SK-N-SH (cell line): ENCODE data around the gene ACOT7. TPM values are rescaled to one million over a fixed set of nuclear protein-coding genes. Genes with fewer than 3 reads are reported as not detected.

Source experiments
- CTCF ChIA-PET: fragments of 300-600, 350-600 bp; formaldehyde crosslinking; extraction: SDS; loops from one replicate; lab custom pipeline; 2021; lab: Yijun Ruan, JAX
- POLR2A ChIA-PET: fragments of 350-600 bp; sonication (Branson Sonifier 250); formaldehyde crosslinking; extraction: SDS; loops from one replicate; lab custom pipeline; 2020; ENCODE audit warnings: antibody characterized with exemption, inconsistent platforms; lab: Yijun Ruan, JAX
- DNase-seq: peaks from one replicate; pipeline ENCODE4 v3.0.0; 2012
- H2AFZ ChIP-seq: fragments of 200-600 bp; sonication (generic); 2 replicates; pipeline ENCODE4 v1.8.1; 2016; ENCODE audit warnings: antibody characterized with exemption, mild to moderate bottlenecking, low read depth
- H3F3A ChIP-seq: fragments of 200-600 bp; sonication (generic); replicated peaks from 2 replicates; pipeline ENCODE3; 2016; ENCODE audit warnings: antibody characterized with exemption, mild to moderate bottlenecking; ENCODE audit not compliant: insufficient read depth
- H3K27ac ChIP-seq, 2 experiments: fragments of 200-500 bp in 1 of 2; fragments of 200-600 bp in 1 of 2; sonication (Bioruptor generic) in 1 of 2; sonication (generic), shearing (Covaris generic) in 1 of 2; 2 replicates each; pipeline versions ENCODE4 v1.5.1 to v1.6.1; 2014 to 2016; ENCODE audit warnings: low read depth in 2 of 2, inconsistent platforms in 1 of 2, low read length in 1 of 2, mild to moderate bottlenecking in 1 of 2, mixed read lengths in 1 of 2
- H3K27me3 ChIP-seq: fragments of 200-600 bp; sonication (generic), shearing (Covaris generic); 2 replicates; pipeline ENCODE4 v1.6.1; 2016; ENCODE audit warnings: mixed run types; ENCODE audit not compliant: insufficient read depth
- H3K36me3 ChIP-seq, 2 experiments: fragments of 200-500 bp in 1 of 2; fragments of 200-600 bp in 1 of 2; sonication (Bioruptor generic) in 1 of 2; sonication (generic) in 1 of 2; replicated peaks in 1 of 2; 2 replicates each; pipeline versions ENCODE3 to v1.5.1; 2014 to 2016; ENCODE audit warnings: low read length in 1 of 2, mild to moderate bottlenecking in 1 of 2; ENCODE audit not compliant: insufficient read depth in 2 of 2, control insufficient read depth in 1 of 2
- H3K4me1 ChIP-seq, 2 experiments: fragments of 200-500 bp in 1 of 2; fragments of 200-600 bp in 1 of 2; sonication (Bioruptor generic) in 1 of 2; sonication (generic), shearing (Covaris generic) in 1 of 2; 2 replicates each; pipeline versions ENCODE4 v1.5.1 to v1.6.1; 2014 to 2016; ENCODE audit warnings: low read depth in 1 of 2, low read length in 1 of 2, mixed run types in 1 of 2; ENCODE audit not compliant: insufficient read depth in 2 of 2, control insufficient read depth in 1 of 2
- H3K4me2 ChIP-seq: fragments of 200-600 bp; sonication (generic), shearing (Covaris generic); 2 replicates; pipeline ENCODE4 v1.6.1; 2017; ENCODE audit warnings: mixed run types
- H3K4me3 ChIP-seq, 2 experiments: fragments of 200-500 bp in 1 of 2; fragments of 200-600 bp in 1 of 2; sonication (Bioruptor generic) in 1 of 2; sonication (generic), shearing (Covaris generic) in 1 of 2; 2 replicates each; pipeline versions ENCODE4 v1.5.1 to v1.8.1; 2014 to 2016; ENCODE audit warnings: low read depth in 2 of 2, inconsistent platforms in 1 of 2, low read length in 1 of 2, mild to moderate bottlenecking in 1 of 2, mixed read lengths in 1 of 2, moderate library complexity in 1 of 2
- H3K79me2 ChIP-seq: fragments of 200-600 bp; sonication (generic); 2 replicates; pipeline ENCODE4 v1.8.1; 2017; ENCODE audit warnings: mild to moderate bottlenecking; ENCODE audit not compliant: insufficient read depth
- H3K9ac ChIP-seq: fragments of 200-600 bp; sonication (generic); 2 replicates; pipeline ENCODE4 v1.6.1; 2017; ENCODE audit warnings: mixed run types
- H3K9me2 ChIP-seq: fragments of 200-600 bp; sonication (generic); 2 replicates; pipeline ENCODE4 v1.6.1; 2017; ENCODE audit warnings: mixed run types
- H3K9me3 ChIP-seq: fragments of 200-600 bp; sonication (generic); 2 replicates; pipeline ENCODE4 v1.6.1; 2017; ENCODE audit warnings: mixed run types, mild to moderate bottlenecking, moderate library complexity
- H4K20me1 ChIP-seq: fragments of 200-600 bp; sonication (generic); 2 replicates; pipeline ENCODE4 v1.6.1; 2017; ENCODE audit warnings: mild to moderate bottlenecking, mixed run types; ENCODE audit not compliant: insufficient read depth
- FOSL2 ChIP-seq: IDR thresholded peaks from 2 replicates; pipeline ENCODE4 v1.4.0; 2012; ENCODE audit warnings: low read depth, mild to moderate bottlenecking, moderate library complexity, borderline replicate concordance
- FOXM1 ChIP-seq: IDR thresholded peaks from 2 replicates; pipeline ENCODE4 v1.4.0; 2012; ENCODE audit warnings: low read depth, mild to moderate bottlenecking
- GABPA ChIP-seq: IDR thresholded peaks from 2 replicates; pipeline ENCODE4 v1.4.0; 2012; ENCODE audit warnings: low read depth, mild to moderate bottlenecking
- MEF2A ChIP-seq: IDR thresholded peaks from 2 replicates; pipeline ENCODE4 v1.4.0; 2012; ENCODE audit warnings: low read depth, borderline replicate concordance
- NFIC ChIP-seq: IDR thresholded peaks from 2 replicates; pipeline ENCODE4 v1.4.0; 2012; ENCODE audit warnings: borderline replicate concordance
- POLR2AphosphoS5 ChIP-seq: IDR thresholded peaks from 2 replicates; pipeline ENCODE4 v1.6.1; 2012; ENCODE audit warnings: low read depth, low read length
- RCOR1 ChIP-seq: fragments of 150-350 bp; IDR thresholded peaks from 2 replicates; pipeline ENCODE4 v1.6.1; 2017; ENCODE audit warnings: antibody characterized with exemption, low read length
- RFX5 ChIP-seq: IDR thresholded peaks from 2 replicates; pipeline ENCODE4 v1.6.1; 2012; ENCODE audit warnings: mild to moderate bottlenecking, improper control_type of control experiment, low read length
- SIN3A ChIP-seq: IDR thresholded peaks from 2 replicates; pipeline ENCODE4 v1.6.1; 2012; ENCODE audit warnings: low read depth, mild to moderate bottlenecking, low read length, moderate library complexity, borderline replicate concordance
- TCF12 ChIP-seq: IDR thresholded peaks from 2 replicates; pipeline ENCODE4 v1.4.0; 2012
- TEAD4 ChIP-seq: IDR thresholded peaks from 2 replicates; pipeline ENCODE4 v1.4.0; 2012; ENCODE audit warnings: mild to moderate bottlenecking, borderline replicate concordance; ENCODE audit not compliant: insufficient read depth
- YY1 ChIP-seq: IDR thresholded peaks from 2 replicates; pipeline ENCODE4 v1.4.0; 2012; ENCODE audit warnings: low read depth, mild to moderate bottlenecking
- WGBS: methylation state at CpG from one replicate; pipeline ENCODE4 v1.1.6; 2017; ENCODE audit warnings: low lambda C conversion rate; 5-methylcytosine and 5-hydroxymethylcytosine counted together
- polyA plus RNA-seq, 3 experiments: library from polyadenylated mRNA; depleted of rRNA; stranded (reverse); fragments of >200 nt; gene quantifications; 2 replicates each; pipeline ENCODE4 v1.2.3, GENCODE V29; 2012
- TF ChIP-seq, protein P1 (sequence below): IDR thresholded peaks from 2 replicates; pipeline ENCODE4 v1.6.1; 2012; ENCODE audit warnings: mild to moderate bottlenecking, low read depth, low read length, moderate library complexity
- TF ChIP-seq, protein P2 (sequence below): IDR thresholded peaks from 2 replicates; pipeline ENCODE4 v1.4.0; 2012; ENCODE audit warnings: low read depth, borderline replicate concordance
- TF ChIP-seq, protein P3 (sequence below): fragments of 150-350 bp; IDR thresholded peaks from 2 replicates; pipeline ENCODE4 v1.6.1; 2016; ENCODE audit warnings: mild to moderate bottlenecking, low read depth, low read length
- TF ChIP-seq, protein P4 (sequence below): IDR thresholded peaks from 2 replicates; pipeline ENCODE4; 2012
- TF ChIP-seq, protein P5 (sequence below): fragments of 150-350 bp; IDR thresholded peaks from 2 replicates; pipeline ENCODE4 v1.6.1; 2017; ENCODE audit warnings: antibody characterized with exemption, low read length, low read depth, borderline replicate concordance
- TF ChIP-seq, protein P6 (sequence below): IDR thresholded peaks from 2 replicates; pipeline ENCODE4 v1.4.0; 2012; ENCODE audit warnings: low read depth
- TF ChIP-seq, protein P7 (sequence below): IDR thresholded peaks from 2 replicates; pipeline ENCODE4 v1.4.0; 2012; ENCODE audit warnings: low read depth, borderline replicate concordance

Gene ACOT7
- polyA plus RNA-seq, 1 of the 3 experiments (the other 2 are of a cell fraction): 289 TPM

DNA sequence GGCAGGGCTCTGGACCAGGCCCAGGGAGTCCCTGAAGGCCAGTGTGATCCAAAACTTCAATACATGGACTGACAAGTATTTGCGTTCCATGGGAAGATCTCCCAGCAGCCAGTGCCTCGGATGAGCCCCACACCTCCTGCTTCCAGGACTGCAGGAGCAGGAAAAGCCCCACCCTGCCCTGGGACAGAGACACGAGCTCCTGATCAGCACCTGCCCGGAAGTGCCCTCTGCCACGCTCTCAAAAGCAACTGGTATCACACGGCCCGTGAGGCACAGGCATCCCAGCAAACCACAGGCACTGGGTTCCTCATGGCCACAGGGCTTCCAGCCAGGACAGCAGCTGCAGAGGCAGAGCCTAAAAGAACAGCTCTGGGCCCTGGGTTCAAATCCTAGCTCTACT is 48.6 kb downstream of the ACOT7 start:
- no CpG with 5 or more reads among the region's 7 CpGs for WGBS
- Histone ChIP-seq H3K79me2 (peaks cover 3% of the 10 kb centered on the region; the same call in 1 of the 2 replicates), H3K4me1 (no peaks in the 10 kb centered on the region; a peak in 1 of 4 replicates), H3K4me2 (no peak overlapping the region), H3K36me3 (no peaks in the 10 kb centered on the region), H3K9ac (no peak overlapping the region), H4K20me1 (peaks cover 9% of the 10 kb centered on the region), H3F3A (no peaks in the 10 kb centered on the region), H3K27ac (no peak overlapping the region), H3K9me3 (no peaks in the 10 kb centered on the region), H3K4me3 (no peak overlapping the region), H3K27me3 (no peaks in the 10 kb centered on the region), H2AFZ (no peak overlapping the region), H3K9me2 (no peaks in the 10 kb centered on the region)
- ChIA-PET CTCF (interaction anchor here (1.2 to 19.3 kb wide), 7 partner anchors 11 to 96 kb away, joined by 3 to 318 read pairs (median 7); no protein-coding TSS in a partner anchor), POLR2A (interaction anchor here (0.6 to 1.3 kb wide), 2 partner anchors 99 to 153 kb away, joined by 3 to 4 read pairs; no protein-coding TSS in a partner anchor)
- TF ChIP-seq, protein P1, sequence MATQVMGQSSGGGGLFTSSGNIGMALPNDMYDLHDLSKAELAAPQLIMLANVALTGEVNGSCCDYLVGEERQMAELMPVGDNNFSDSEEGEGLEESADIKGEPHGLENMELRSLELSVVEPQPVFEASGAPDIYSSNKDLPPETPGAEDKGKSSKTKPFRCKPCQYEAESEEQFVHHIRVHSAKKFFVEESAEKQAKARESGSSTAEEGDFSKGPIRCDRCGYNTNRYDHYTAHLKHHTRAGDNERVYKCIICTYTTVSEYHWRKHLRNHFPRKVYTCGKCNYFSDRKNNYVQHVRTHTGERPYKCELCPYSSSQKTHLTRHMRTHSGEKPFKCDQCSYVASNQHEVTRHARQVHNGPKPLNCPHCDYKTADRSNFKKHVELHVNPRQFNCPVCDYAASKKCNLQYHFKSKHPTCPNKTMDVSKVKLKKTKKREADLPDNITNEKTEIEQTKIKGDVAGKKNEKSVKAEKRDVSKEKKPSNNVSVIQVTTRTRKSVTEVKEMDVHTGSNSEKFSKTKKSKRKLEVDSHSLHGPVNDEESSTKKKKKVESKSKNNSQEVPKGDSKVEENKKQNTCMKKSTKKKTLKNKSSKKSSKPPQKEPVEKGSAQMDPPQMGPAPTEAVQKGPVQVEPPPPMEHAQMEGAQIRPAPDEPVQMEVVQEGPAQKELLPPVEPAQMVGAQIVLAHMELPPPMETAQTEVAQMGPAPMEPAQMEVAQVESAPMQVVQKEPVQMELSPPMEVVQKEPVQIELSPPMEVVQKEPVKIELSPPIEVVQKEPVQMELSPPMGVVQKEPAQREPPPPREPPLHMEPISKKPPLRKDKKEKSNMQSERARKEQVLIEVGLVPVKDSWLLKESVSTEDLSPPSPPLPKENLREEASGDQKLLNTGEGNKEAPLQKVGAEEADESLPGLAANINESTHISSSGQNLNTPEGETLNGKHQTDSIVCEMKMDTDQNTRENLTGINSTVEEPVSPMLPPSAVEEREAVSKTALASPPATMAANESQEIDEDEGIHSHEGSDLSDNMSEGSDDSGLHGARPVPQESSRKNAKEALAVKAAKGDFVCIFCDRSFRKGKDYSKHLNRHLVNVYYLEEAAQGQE: no peak
- TF ChIP-seq SIN3A: no peak
- TF ChIP-seq, protein P2, sequence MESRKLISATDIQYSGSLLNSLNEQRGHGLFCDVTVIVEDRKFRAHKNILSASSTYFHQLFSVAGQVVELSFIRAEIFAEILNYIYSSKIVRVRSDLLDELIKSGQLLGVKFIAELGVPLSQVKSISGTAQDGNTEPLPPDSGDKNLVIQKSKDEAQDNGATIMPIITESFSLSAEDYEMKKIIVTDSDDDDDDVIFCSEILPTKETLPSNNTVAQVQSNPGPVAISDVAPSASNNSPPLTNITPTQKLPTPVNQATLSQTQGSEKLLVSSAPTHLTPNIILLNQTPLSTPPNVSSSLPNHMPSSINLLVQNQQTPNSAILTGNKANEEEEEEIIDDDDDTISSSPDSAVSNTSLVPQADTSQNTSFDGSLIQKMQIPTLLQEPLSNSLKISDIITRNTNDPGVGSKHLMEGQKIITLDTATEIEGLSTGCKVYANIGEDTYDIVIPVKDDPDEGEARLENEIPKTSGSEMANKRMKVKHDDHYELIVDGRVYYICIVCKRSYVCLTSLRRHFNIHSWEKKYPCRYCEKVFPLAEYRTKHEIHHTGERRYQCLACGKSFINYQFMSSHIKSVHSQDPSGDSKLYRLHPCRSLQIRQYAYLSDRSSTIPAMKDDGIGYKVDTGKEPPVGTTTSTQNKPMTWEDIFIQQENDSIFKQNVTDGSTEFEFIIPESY: no peak
- TF ChIP-seq, protein P3, sequence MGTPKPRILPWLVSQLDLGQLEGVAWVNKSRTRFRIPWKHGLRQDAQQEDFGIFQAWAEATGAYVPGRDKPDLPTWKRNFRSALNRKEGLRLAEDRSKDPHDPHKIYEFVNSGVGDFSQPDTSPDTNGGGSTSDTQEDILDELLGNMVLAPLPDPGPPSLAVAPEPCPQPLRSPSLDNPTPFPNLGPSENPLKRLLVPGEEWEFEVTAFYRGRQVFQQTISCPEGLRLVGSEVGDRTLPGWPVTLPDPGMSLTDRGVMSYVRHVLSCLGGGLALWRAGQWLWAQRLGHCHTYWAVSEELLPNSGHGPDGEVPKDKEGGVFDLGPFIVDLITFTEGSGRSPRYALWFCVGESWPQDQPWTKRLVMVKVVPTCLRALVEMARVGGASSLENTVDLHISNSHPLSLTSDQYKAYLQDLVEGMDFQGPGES: no peak
- TF ChIP-seq RCOR1: no peak
- TF ChIP-seq MEF2A: no peak
- no peak for TF ChIP-seq TCF12
- no peak for TF ChIP-seq FOSL2
- TF ChIP-seq GABPA: no peak
- no peak for TF ChIP-seq RFX5
- TF ChIP-seq NFIC: no peak
- TF ChIP-seq, protein P4, sequence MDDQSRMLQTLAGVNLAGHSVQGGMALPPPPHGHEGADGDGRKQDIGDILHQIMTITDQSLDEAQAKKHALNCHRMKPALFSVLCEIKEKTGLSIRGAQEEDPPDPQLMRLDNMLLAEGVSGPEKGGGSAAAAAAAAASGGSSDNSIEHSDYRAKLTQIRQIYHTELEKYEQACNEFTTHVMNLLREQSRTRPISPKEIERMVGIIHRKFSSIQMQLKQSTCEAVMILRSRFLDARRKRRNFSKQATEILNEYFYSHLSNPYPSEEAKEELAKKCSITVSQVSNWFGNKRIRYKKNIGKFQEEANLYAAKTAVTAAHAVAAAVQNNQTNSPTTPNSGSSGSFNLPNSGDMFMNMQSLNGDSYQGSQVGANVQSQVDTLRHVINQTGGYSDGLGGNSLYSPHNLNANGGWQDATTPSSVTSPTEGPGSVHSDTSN: no peak
- TF ChIP-seq YY1: no peak
- TF ChIP-seq, protein P5, sequence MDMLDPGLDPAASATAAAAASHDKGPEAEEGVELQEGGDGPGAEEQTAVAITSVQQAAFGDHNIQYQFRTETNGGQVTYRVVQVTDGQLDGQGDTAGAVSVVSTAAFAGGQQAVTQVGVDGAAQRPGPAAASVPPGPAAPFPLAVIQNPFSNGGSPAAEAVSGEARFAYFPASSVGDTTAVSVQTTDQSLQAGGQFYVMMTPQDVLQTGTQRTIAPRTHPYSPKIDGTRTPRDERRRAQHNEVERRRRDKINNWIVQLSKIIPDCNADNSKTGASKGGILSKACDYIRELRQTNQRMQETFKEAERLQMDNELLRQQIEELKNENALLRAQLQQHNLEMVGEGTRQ: no peak
- no peak for TF ChIP-seq TEAD4
- TF ChIP-seq, protein P6, sequence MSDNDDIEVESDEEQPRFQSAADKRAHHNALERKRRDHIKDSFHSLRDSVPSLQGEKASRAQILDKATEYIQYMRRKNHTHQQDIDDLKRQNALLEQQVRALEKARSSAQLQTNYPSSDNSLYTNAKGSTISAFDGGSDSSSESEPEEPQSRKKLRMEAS: no peak
- TF ChIP-seq FOXM1: no peak
- TF ChIP-seq, protein P7, sequence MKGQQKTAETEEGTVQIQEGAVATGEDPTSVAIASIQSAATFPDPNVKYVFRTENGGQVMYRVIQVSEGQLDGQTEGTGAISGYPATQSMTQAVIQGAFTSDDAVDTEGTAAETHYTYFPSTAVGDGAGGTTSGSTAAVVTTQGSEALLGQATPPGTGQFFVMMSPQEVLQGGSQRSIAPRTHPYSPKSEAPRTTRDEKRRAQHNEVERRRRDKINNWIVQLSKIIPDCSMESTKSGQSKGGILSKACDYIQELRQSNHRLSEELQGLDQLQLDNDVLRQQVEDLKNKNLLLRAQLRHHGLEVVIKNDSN: no peak
- TF ChIP-seq POLR2AphosphoS5: no peak
- no peak for DNase-seq
